H54 (cell line): ENCODE measurements around the gene MSANTD7.
"Not testable (repeated sequence)": the region's sequence is repeated elsewhere in the genome, so short reads cannot be mapped to it uniquely, and the experiment has no call there.

Experiments used
- DNase-seq: peaks from one replicate; pipeline ENCODE4 v3.0.0; 2011; ENCODE audit warnings: low spot score, mixed read lengths; ENCODE audit not compliant: insufficient read length
- FAIRE-seq: peaks from 3 replicates; lab custom pipeline; 2011; peaks lifted over from hg19 to GRCh38; lab: Jason Lieb, UNC
- POLR2A ChIP-seq: IDR thresholded peaks from 2 replicates; pipeline ENCODE4 v1.6.1; 2011; ENCODE audit warnings: low read depth, mild to moderate bottlenecking, low read length

Gene MSANTD7

DNA sequence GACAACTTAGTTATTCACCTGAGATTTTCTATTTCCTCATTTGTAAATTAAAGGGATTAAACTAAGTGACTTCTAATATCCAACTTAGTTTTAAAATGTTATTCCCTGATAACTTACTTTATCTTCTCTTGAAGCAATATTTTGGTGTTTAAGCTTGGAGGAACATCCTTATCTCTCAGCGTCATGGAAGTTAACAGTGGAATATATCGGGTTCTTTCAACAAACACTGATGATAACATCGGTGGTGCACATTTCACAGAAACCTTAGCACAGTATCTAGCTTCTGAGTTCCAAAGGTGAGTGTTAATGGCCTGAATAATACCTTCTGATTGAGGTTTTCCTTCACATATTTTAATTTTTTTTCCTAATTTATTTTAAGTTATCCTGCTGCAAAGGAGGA is 14.1 kb downstream of the MSANTD7 start:
- DNase-seq (no peak), FAIRE-seq (no peak)
- no peak for TF ChIP-seq POLR2A

DNA sequence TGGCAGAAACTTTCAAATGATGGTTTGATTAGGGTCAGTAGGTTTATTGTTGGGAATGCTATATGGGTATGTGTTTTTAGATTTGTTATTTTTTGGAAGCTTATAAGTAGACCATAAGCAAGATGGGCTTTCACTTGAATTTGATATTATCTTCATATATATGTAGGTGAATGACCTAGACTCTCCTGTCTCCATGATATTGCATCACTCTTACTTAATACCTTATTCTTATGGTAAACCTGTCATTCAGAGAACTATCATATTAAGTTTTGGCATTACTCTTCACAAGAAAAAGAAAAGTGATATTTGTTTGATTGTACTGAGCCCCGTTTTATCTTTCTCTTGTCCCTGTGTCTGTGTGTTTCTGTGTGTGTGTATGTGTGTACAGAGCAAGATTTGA is 17.3 kb downstream of the MSANTD7 start:
- FAIRE-seq (no peak), DNase-seq (no peak)
- TF ChIP-seq POLR2A: no peak

DNA sequence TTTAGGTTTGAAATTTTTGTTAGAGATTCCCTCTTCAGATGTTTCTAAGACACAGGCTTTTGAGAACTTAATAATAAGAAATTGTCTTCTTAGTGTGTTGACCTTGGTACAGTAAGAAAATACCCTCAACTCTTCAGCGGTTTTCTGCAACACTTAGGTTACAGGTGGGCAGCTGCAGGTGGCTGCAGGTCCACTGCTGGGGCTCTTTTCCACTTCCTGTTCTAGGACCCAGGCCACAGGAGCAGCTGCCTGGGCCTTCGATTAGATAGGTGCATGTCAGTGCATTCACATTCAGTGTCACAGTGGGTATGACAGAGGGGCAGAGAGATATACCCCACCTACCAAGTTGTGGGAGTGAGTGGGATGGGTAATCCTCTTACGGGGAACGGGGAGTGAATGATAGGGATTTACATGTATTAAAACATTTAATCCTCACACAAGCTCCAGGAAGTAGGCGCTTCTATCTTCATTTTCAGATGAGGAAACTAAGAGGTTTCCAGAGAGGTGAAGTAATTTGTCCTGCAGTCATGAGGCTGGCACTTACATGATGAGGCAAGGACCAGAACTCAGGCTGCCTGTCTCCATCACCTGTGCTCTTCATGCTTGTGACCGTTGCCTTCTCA is 20.3 kb downstream of the MSANTD7 start:
- DNase-seq: no peak
- no peak for FAIRE-seq
- no peak for TF ChIP-seq POLR2A

DNA sequence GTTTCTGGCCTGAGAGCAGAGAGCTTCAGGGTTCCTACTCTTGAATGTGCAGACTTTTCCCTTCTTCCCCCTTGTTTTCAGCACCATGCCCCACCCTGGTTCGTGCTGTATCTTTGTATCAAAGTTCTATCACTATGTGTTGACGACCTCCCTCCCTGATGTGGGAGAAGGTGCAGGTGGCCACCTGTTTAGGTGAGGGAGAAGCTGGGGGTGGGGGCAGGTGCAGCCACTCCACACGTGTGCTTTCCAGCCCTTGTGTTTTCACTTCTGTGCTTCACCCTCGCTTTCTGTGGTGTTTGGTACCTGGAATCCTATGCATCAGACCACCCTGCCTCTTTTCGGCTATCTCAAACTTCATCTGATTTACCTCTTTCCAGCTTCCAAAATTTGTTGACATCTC is 20.9 kb downstream of the MSANTD7 start:
- FAIRE-seq (no peak), DNase-seq (no peak)
- no peak for TF ChIP-seq POLR2A

DNA sequence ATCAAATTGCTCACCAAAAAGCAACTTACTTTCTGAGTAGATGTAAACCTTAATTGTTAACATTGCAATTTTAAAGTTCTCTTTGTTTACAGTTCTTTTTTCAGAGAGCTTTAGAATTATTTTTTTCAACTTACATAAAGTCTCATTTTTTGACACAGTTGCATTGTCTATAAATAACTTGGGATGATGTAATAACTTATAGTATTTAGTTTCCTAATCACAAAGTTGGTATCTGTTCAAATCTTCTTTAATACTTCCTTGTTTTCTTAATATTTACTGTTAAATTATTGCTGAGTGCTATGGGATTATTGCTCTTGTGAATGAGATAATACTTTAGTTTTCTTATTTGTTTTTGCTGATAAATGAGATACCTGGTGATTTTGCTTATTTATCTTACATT is 21.7 kb downstream of the MSANTD7 start:
- FAIRE-seq: no peak
- no peak for DNase-seq
- no peak for TF ChIP-seq POLR2A

DNA sequence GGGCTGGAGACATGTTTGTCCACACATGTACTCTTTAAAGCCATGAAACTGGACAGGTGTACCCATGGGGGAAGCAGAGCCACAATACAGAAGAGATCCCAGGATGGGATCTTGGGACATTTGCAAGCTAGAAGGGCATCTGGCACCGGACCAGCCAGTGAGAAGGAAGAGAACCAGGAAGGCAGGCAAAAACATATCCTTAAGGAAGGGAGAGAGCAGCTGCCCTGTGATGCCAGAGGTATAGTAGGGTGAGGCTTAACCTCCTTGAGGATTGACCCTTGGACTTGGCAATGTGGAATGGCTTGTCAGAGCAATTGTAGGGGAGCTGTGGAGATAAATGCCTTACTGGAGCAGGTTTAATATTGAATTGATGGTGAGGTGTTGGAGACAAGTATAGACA is 22.7 kb downstream of the MSANTD7 start:
- no peak for TF ChIP-seq POLR2A
- DNase-seq: no peak
- no peak for FAIRE-seq

DNA sequence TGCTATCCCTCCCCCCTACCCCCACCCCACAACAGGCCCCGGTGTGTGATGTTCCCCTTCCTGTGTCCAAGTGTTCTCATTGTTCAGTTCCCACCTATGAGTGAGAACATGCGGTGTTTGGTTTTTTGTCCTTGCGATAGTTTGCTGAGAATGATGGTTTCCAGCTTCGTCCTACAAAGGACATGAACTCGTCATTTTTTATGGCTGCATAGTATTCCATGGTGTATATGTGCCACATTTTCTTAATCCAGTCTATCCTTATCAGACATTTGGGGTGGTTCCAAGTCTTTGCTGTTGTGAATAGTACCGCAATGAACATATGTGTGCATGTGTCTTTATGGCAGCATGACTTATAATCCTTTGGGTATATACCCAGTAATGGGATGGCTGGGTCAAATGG is 26.4 kb downstream of the MSANTD7 start:
- not testable (repeated sequence) for DNase-seq, FAIRE-seq

DNA sequence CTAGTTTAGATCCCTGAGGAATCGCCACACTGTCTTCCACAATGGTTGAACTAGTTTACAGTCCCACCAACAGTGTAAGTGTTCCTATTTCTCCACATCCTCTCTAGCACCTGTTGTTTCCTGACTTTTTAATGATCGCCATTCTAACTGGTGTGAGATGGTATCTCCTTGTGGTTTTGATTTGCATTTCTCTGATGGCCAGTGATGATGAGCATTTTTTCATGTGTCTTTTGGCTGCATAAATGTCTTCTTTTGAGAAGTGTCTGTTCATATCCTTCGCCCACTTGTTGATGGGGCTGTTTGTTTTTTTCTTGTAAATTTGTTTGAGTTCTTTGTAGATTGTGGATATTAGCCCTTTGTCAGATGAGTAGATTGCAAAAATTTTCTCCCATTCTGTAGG is 26.8 kb downstream of the MSANTD7 start:
- not testable (repeated sequence) for FAIRE-seq, DNase-seq

DNA sequence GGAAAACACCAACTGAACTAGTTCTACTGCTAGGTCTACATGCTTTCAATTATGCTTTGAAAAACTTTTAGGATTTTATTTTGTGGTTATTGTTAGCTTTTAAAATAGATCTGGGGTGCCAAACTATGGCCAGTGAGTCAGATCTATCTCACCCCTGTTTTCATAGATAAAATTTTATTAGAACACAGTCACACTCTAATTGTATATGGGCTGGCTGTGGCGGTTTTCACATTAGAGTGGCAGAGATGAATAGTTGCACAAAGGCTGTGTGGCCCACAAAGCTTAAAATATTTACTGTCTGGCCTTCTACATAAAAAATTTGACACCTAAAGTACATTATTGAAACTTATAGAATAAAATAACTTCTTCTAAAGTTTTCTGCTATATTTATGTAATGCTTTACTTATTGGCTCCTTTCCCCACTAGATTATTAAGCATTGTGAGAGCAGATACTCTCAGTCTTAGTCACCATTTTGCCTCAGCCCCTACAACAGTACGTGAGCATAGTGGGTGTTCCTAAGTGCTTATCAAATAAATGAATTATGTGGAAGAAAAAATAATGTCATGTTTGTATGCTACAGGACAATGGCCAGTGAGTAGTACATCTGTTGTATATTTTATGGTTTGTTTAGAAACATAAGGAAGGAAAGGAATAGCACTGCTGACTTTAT is 35.1 kb downstream of the MSANTD7 start:
- FAIRE-seq (peak; percentile 91), DNase-seq (peak; percentile 19)
- no peak for TF ChIP-seq POLR2A

DNA sequence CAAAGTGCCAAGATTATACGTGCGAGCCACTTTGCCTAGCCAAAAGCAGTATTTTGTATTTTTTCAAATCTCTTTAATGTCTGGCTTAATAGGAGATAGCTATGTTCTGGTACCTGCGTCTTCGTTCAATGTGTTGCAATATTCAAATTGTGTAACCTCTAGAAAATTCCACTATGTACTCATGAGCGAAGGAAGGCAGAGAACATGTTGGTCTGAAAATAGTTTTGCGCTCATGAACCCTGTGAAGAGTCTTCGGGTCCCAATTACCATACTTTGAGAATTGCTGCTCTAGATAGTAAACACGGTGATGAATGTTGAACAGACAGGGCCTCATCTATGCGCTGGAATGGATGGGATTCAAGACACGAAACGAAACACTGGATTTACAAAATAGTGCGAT is 37.8 kb downstream of the MSANTD7 start:
- no peak for FAIRE-seq
- no peak for TF ChIP-seq POLR2A
- DNase-seq: no peak

DNA sequence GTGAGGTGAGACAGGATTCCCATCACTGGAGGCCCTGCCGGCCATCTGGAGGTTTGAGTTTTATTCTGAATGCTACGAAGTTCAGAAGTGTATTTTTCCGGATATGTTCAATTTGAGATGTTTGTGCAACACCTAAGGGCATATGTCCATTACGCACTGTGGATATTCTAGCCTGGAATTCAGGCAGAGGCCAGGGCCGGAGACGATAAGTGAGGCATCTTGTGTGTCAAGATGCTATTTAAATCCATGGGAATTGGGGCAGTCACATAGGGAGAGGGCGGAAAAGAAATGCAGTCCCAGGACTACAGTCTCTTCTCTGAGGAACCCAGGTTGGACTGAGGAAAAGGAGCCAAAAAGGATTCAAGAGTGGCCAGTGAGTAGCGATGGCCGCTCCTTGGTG is 38.7 kb downstream of the MSANTD7 start:
- no peak for TF ChIP-seq POLR2A
- no peak for FAIRE-seq

DNA sequence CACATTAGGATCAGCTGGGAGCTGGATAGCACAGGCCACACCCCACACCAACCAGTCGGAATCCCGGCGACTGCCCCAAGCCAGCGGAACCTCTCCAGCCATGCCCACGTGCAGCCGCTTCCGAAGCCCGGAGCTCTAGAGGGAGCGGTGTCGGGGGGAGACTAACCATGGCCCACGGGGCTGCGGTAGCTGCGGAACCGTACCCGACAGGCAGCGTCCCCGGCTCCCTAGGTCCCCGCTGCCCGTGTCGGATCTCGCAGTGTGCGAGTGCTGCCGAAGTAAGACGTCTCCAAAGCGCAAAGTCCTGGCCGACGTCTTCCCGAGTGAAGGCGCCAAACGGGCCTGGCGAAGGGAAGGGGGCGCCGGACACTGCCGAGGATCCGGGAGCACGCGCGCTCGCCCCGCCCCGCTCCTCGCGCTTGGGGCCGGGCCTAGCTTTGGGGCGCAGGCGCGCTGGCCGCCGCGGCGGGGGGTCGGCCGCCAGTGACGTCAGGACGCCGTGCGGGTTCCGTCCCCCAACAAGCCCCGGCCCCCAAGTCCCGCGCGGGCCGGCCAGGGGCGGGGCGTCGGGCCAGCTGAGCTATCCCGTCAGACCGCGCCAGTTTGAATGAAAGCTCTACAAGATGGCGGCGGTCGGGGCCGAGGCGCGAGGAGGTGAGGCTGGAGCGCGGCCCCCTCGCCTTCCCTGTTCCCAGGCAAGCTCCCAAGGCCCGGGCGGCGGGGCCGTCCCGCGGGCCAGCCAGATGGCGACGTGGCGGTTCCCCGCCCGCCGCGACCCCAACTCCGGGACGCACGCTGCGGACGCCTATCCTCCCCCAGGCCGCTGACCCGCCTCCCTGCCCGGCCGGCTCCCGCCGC is 40.4 kb downstream of the MSANTD7 start, which contains the start of gene SUV39H2:
Gene SUV39H2, plus strand, starts transcription at position 601 of the 858 bp plus-strand sequence. Its CDS starts 23 bp downstream, at position 624.
- peak; percentile 97 for DNase-seq
- TF ChIP-seq POLR2A: peak; percentile 86
- FAIRE-seq: peak; percentile 84

More for the DNA sequence above, 38.7 kb downstream of the MSANTD7 start:
- no peak for DNase-seq

DNA sequence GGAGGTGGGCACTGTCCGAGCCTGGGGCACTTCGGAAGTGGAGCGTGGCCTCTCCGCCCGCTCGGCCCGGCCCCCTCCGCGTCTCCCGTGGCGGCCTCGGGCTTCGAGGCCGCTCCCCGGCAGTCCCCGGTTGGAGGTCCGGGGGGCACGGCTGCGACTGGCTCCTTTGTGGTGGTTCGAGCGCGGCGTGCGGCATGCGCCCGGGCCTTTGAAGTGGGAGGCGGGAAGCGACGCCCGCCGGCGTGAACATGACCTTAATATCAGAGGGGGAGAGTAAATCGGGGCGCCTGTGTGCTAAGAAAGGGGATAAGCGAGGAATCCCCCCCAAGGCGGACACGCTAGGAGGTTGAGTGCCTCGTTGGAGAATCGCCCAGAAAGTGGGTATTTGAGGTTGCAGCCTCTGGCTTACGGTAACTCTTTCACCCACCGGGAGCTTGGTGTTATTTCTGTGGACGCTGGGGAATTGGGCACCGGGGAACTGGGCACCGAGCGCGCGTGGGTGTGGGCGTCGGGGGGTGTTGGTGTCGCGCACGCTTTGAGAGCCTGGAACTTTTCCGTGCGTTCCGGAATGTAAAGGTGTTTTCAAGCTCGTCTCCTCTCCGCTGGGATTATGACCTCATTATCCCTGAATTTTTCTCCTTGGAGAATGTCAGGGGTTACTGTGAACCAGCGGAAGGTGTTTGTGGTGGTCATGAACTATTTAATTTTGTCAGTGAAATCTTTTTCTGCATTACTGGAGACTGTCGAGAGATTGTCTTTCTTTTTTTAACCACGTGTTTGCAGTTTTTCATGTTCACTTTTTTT is 41.2 kb downstream of the MSANTD7 start:
- DNase-seq (peak; percentile 28), FAIRE-seq (peak; percentile 50)
- no peak for TF ChIP-seq POLR2A

DNA sequence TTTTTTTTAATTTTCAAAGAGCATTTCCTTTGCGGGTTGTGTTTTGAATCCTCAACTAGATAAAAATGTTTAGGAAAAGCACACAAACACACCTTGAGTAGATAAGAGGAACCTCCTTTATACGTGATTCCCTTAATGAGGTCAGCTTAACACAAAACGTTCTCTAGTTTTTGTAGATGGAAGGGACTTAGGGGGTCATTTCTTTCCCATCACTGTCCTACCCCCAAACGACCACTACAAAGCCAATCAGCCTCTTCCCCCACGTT is 41.8 kb downstream of the MSANTD7 start:
- DNase-seq (peak; percentile 7), FAIRE-seq (peak; percentile 20)
- TF ChIP-seq POLR2A: no peak
